ENCODE data around the gene TTLL11. TPM values are rescaled to one million over a fixed set of nuclear protein-coding genes. Genes with fewer than 3 reads are reported as not detected.

Gene TTLL11
- total and polyA plus RNA-seq, 4 donors, result 3.6 to 7.8 (median 5.9) TPM

GRCh38 chr9:121807069-121807822 lies 285.9 kb downstream of the TTLL11 start:
- TF ChIP-seq, protein P1, sequence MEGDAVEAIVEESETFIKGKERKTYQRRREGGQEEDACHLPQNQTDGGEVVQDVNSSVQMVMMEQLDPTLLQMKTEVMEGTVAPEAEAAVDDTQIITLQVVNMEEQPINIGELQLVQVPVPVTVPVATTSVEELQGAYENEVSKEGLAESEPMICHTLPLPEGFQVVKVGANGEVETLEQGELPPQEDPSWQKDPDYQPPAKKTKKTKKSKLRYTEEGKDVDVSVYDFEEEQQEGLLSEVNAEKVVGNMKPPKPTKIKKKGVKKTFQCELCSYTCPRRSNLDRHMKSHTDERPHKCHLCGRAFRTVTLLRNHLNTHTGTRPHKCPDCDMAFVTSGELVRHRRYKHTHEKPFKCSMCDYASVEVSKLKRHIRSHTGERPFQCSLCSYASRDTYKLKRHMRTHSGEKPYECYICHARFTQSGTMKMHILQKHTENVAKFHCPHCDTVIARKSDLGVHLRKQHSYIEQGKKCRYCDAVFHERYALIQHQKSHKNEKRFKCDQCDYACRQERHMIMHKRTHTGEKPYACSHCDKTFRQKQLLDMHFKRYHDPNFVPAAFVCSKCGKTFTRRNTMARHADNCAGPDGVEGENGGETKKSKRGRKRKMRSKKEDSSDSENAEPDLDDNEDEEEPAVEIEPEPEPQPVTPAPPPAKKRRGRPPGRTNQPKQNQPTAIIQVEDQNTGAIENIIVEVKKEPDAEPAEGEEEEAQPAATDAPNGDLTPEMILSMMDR (IDR thresholded peaks at IDR 0.05; ENCODE audit: control extremely low read depth, extremely low read depth), result no peak
- Histone ChIP-seq H3K36me3 (ENCODE audit: control insufficient read depth in 4 of 4, insufficient read depth in 4 of 4, low read length in 4 of 4) (no peaks in the 10 kb centered on the region), H3K4me1 (ENCODE audit: control insufficient read depth in 5 of 5, insufficient read depth in 5 of 5, low read length in 5 of 5) (no peaks in the 10 kb centered on the region), H3K9ac (ENCODE audit: insufficient read depth in 1 of 2, low read length in 2 of 2) (no peak overlapping the region), H3K4me3 (no peak overlapping the region), H3K27ac (ENCODE audit: low read depth in 1 of 2, low read length in 1 of 2) (no peak overlapping the region), H3K27me3 (ENCODE audit: control insufficient read depth in 3 of 3, insufficient read depth in 3 of 3, low read length in 2 of 3) (peaks cover 0 to 6% (median 0%) of the 10 kb centered on the region in 3 donors), H3K9me3 (ENCODE audit: control insufficient read depth in 4 of 4, insufficient read depth in 3 of 4, low read length in 3 of 4) (peaks cover 0 to 1% (median 0%) of the 10 kb centered on the region in 4 donors)
- 84 to 91% methylated on average over 12 of the region's 12 CpGs for WGBS, 2 donors
- DNase-seq (no peak), ATAC-seq (ENCODE audit: insufficient read depth, low FRiP score) (no peak)

DNA sequence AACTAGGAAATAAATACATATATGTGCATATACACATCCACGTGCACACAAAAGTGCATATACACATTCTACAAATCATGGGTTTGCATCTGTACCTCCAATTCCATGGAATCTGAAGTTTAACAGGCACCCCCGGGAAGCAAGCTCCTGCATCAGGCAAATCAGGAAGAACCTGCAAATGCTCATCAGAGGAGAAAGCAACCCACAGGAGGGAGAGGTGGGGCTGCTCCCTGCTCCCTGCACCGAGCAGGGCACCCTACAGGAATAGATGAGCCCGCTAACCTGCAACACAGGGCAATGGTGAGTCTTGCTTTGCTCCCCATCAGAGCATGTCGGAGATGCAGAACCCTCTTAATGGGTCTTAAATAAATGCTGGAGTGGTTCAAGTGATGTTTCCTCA lies 290.4 kb downstream of the TTLL11 start:
- H3K9ac ChIP-seq (ENCODE audit: insufficient read depth in 1 of 2, low read length in 2 of 2), result no peak overlapping the region
- H3K4me3 ChIP-seq, result no peak overlapping the region
- H3K27ac ChIP-seq (ENCODE audit: low read depth in 1 of 2, low read length in 1 of 2), result no peak overlapping the region
- peaks cover 0 to 1% (median 0%) of the 10 kb centered on the region in 4 donors for H3K9me3 ChIP-seq (ENCODE audit: control insufficient read depth in 4 of 4, insufficient read depth in 3 of 4, low read length in 3 of 4)
- WGBS, 2 donors, result 76 to 79% methylated on average over 5 of the region's 5 CpGs
- ATAC-seq (ENCODE audit: insufficient read depth, low FRiP score) (no peak), DNase-seq (no peak)
- no peaks in the 10 kb centered on the region for H3K4me1 ChIP-seq (ENCODE audit: control insufficient read depth in 5 of 5, insufficient read depth in 5 of 5, low read length in 5 of 5)
- TF ChIP-seq, protein P1 (IDR thresholded peaks at IDR 0.05; ENCODE audit: control extremely low read depth, extremely low read depth), result no peak
- H3K27me3 ChIP-seq (ENCODE audit: control insufficient read depth in 3 of 3, insufficient read depth in 3 of 3, low read length in 2 of 3), result peaks cover 0 to 6% (median 0%) of the 10 kb centered on the region in 3 donors
- no peaks in the 10 kb centered on the region for H3K36me3 ChIP-seq (ENCODE audit: control insufficient read depth in 4 of 4, insufficient read depth in 4 of 4, low read length in 4 of 4)

DNA sequence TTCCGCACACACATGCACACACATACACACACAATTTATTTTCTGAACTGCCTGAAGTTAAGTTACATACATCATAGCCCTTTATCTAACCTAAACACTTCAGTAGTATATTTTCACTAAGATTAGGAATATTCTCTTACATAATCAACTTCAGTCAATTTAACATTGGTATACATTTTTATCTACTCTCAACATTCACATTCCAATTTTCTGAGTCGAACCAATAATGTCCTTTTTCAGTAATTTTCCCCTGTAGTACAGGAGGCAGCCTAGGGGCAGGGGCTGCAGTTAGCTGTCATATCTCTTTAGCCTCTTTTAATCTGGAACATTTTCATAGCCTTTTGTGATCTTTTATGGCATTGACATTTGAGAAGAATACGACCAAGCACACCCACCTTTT lies 291.5 kb downstream of the TTLL11 start:
- Histone ChIP-seq H3K4me1 (ENCODE audit: control insufficient read depth in 5 of 5, insufficient read depth in 5 of 5, low read length in 5 of 5) (no peaks in the 10 kb centered on the region), H3K9ac (ENCODE audit: insufficient read depth in 1 of 2, low read length in 2 of 2) (no peak overlapping the region), H3K27me3 (ENCODE audit: control insufficient read depth in 3 of 3, insufficient read depth in 3 of 3, low read length in 2 of 3) (peaks cover 0 to 6% (median 0%) of the 10 kb centered on the region in 3 donors), H3K36me3 (ENCODE audit: control insufficient read depth in 4 of 4, insufficient read depth in 4 of 4, low read length in 4 of 4) (no peaks in the 10 kb centered on the region), H3K27ac (ENCODE audit: low read depth in 1 of 2, low read length in 1 of 2) (no peak overlapping the region), H3K9me3 (ENCODE audit: control insufficient read depth in 4 of 4, insufficient read depth in 3 of 4, low read length in 3 of 4) (peaks cover 0 to under 1% (median 0%) of the 10 kb centered on the region in 4 donors), H3K4me3 (no peak overlapping the region)
- TF ChIP-seq, protein P1 (IDR thresholded peaks at IDR 0.05; ENCODE audit: control extremely low read depth, extremely low read depth), result no peak
- 68 to 78% methylated on average over 3 of the region's 3 CpGs for WGBS, 2 donors
- DNase-seq (no peak), ATAC-seq (ENCODE audit: insufficient read depth, low FRiP score) (no peak)
